Esophagus muscularis mucosa (tissue), 3 donors: ENCODE results near the gene TRMT61A.

ENCODE experiments used
- CTCF ChIP-seq, 3 experiments: fragments of 200-600 bp in 2 of 3; fragments of 450-650 bp in 1 of 3; sonication (generic) in 2 of 3; IDR thresholded peaks; one replicate each; pipeline ENCODE4 v1.5.1; 2017 to 2019; ENCODE audit warnings: antibody characterized with exemption in 3 of 3, mild to moderate bottlenecking in 2 of 3, moderate library complexity in 1 of 3
- POLR2AphosphoS5 ChIP-seq, 2 donors: sonication (generic); formaldehyde crosslinking; IDR thresholded peaks; one replicate each; pipeline ENCODE4 v1.6.1; 2017; ENCODE audit warnings: antibody characterized with exemption in 2 of 2

- TF ChIP-seq CTCF (IDR thresholded peaks at IDR 0.05) (no peak), POLR2AphosphoS5 (IDR thresholded peaks at IDR 0.05) (no peak)
Observed at GRCh38 chr14:103547941-103548462, 19.0 kb downstream of the TRMT61A start.
